Esophagus (tissue), 2 donors: ENCODE results near the gene SLIT1. TPM values are rescaled to one million over a fixed set of nuclear protein-coding genes. Genes with fewer than 3 reads are reported as not detected.
A peak's percentile ranks its signal among the peaks of the same experiment; 100 is the strongest.

Experiments
- H3K27ac ChIP-seq, 2 donors: one replicate each; pipeline ENCODE4 v1.5.1; 2013; ENCODE audit warnings: low read depth in 2 of 2, mild to moderate bottlenecking in 2 of 2, inconsistent platforms in 1 of 2, low read length in 1 of 2, moderate library complexity in 1 of 2
- H3K27me3 ChIP-seq, 2 donors: one replicate each; pipeline ENCODE4 v1.6.1; 2013; ENCODE audit warnings: low read length in 2 of 2, control low read depth in 1 of 2, mild to moderate bottlenecking in 1 of 2; ENCODE audit not compliant: insufficient read depth in 2 of 2, control insufficient read depth in 1 of 2
- H3K36me3 ChIP-seq, 2 donors: one replicate each; pipeline ENCODE4 v1.6.1; 2013; ENCODE audit warnings: low read length in 1 of 2; ENCODE audit not compliant: control insufficient read depth in 2 of 2, insufficient read depth in 2 of 2
- H3K4me1 ChIP-seq, 2 donors: one replicate each; pipeline ENCODE4 v1.6.1; 2013; ENCODE audit warnings: low read length in 1 of 2; ENCODE audit not compliant: control insufficient read depth in 2 of 2, insufficient read depth in 2 of 2
- H3K4me3 ChIP-seq, 2 donors: one replicate each; pipeline ENCODE4 v1.5.1; 2013; ENCODE audit warnings: low read length in 2 of 2, mild to moderate bottlenecking in 2 of 2, low read depth in 1 of 2, moderate library complexity in 1 of 2
- H3K9me3 ChIP-seq, 2 donors: one replicate each; pipeline ENCODE4 v1.6.1; 2013; ENCODE audit warnings: mild to moderate bottlenecking in 2 of 2, low read depth in 1 of 2, low read length in 1 of 2, moderate library complexity in 1 of 2; ENCODE audit not compliant: control insufficient read depth in 2 of 2, insufficient read depth in 1 of 2
- whole genome bisulfite sequencing, 2 donors: extraction: QIAGEN DNeasy Blood & Tissue Kit; methylation state at CpG; one replicate each; pipeline ENCODE4 v1.1.7; 2013; 5-methylcytosine and 5-hydroxymethylcytosine counted together
- polyA plus RNA-seq, 2 donors: library from polyadenylated mRNA; stranded (reverse); fragments of 200-250 nt; gene quantifications; one replicate each; pipeline ENCODE4 v1.2.3, GENCODE V29; 2013
- donor health status: healthy with polysubstance abuse.
- donor health status: Bipolar disorder and iron deficiency.

The SLIT1 gene
- polyA plus RNA-seq, 2 donors: 0.02 TPM

DNA sequence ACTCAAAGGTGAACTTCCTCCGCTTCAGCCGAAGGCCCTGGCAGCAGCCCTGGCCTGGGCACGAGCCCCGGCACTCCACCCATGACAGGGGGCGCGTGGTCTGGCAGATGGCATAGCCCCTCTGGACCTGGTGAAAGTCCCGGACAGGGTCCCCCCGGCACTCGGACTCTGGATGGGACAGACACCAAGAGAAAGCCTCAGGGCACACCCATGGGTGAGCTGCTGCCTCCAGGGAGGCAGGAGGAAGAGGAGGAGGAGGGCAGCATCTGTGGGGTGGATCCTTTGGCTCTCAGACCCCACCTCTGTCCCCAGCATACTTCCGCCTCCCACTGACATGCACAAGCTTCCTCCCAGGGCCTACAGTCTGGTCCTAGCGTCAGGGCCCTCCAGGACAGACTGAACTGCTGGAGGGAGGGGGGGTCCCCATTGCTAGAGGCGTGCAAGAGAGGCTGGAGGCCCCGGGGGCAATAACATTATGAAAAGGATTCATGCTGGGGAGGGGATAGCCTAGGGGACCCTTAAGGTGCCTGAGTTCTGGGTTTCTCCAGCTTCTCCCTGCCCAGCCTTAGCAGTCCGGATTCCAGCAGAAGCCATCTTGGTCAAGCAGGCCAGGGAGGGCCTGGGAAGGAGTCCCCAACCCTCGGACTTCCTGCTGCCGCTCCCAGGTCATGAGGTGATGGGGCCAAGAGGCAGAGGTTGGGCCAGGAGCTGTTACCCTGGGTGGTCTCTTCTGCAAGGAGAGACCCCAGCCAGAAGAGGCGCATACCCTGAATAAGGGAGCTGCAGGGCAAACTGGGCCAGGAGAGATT, 184.4 kb downstream of the SLIT1 start:
- H3K36me3 ChIP-seq: no peaks in the 10 kb centered on the region
- no peaks in the 10 kb centered on the region for H3K27me3 ChIP-seq
- 85 to 91% methylated on average over 17 of the region's 17 CpGs for WGBS, 2 donors
- H3K27ac ChIP-seq: no peak overlapping the region
- no peak overlapping the region for H3K4me3 ChIP-seq
- H3K9me3 ChIP-seq: peaks cover 0 to 7% of the 10 kb centered on the region in 2 donors
- no peaks in the 10 kb centered on the region for H3K4me1 ChIP-seq

DNA sequence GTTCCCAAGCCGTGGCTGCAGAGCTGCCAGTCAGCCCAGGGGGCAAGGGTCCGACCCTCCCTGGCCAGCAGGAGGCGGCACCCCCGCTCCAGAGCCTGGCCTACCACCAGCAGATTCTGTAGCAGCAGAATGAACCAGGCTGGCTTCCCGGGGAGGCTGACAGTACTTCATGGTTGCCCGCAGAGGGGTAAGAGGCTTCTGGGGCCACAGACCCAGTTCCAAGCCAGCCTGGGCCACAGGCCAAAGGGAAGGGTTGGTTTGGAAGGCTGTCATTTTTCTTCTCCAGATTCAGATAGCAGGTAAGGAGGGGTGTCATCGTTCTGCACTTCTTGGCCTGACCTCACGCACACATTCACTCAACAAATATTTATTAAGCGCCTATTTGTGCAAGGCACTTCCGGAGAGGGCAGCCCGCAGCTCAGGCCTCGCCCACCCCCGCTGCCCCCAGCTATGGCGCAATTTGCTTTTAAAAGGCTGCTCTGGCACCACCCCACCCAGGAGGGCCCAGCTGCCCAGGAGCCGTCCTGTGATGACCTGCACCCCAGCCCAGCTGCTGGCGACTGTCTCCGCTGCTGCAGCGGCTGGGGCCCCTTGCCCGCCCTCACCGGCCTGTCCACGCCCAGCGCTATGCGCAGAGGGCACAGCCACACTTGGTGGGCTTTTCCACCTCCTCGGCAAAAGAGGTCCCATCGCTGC, 185.1 kb downstream of the SLIT1 start:
- H3K9me3 ChIP-seq: peaks cover 0 to 5% of the 10 kb centered on the region in 2 donors
- H3K36me3 ChIP-seq: no peaks in the 10 kb centered on the region
- H3K4me3 ChIP-seq: no peak overlapping the region
- no peak overlapping the region for H3K27ac ChIP-seq
- WGBS, 2 donors: 75 to 83% methylated on average over 25 of the region's 25 CpGs
- H3K4me1 ChIP-seq: no peaks in the 10 kb centered on the region
- H3K27me3 ChIP-seq: no peaks in the 10 kb centered on the region

DNA sequence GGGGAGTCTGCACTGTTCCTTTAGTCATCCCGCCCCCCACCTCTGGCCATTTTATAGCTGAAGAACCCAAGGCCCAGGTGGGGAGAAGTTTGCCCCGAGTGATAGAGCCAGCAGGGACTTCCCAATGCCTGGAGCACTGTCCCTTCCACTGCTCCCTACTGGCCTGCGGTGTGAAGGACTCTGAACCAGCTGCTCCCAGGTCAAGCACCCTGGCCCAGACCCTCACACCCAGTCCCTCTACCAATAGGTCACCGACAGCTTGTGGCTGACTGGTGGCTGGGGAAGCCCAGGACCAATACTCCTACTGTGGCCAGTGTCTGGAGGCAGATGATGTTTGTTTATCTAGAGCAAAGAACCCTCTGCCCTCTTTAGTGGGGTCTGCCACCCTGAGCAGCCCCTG, 185.8 kb downstream of the SLIT1 start:
- Histone ChIP-seq H3K27me3 (no peaks in the 10 kb centered on the region), H3K36me3 (no peaks in the 10 kb centered on the region), H3K4me3 (no peak overlapping the region), H3K27ac (no peak overlapping the region), H3K9me3 (peaks cover 0 to 3% of the 10 kb centered on the region in 2 donors), H3K4me1 (no peaks in the 10 kb centered on the region)
- WGBS, 2 donors: 87 to 89% methylated on average over 4 of the region's 4 CpGs

DNA sequence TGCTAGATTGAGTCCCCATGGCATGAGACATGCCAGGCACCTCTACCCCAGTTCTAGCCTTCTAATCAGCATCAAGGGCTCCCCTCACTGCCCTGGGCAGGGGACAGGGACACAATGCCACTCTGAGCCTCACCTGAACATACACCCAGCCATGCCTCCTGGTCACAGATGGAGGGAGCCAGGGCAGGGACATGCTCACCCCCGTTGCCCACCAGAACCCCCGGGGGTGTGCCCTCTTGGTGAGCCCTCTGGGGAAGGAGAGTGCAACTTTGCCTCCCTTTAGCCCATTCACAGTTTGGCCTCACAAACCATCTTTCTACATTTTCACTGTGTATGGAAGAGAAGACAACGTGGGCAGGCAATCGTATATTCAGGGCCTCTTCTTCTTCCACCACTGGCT, 186.4 kb downstream of the SLIT1 start:
- Histone ChIP-seq H3K27me3 (no peaks in the 10 kb centered on the region), H3K9me3 (peaks cover 0 to under 1% of the 10 kb centered on the region in 2 donors), H3K4me1 (no peaks in the 10 kb centered on the region), H3K27ac (no peak overlapping the region), H3K36me3 (no peaks in the 10 kb centered on the region), H3K4me3 (no peak overlapping the region)
- WGBS, 2 donors: 92 to 95% methylated on average over 4 of the region's 4 CpGs

DNA sequence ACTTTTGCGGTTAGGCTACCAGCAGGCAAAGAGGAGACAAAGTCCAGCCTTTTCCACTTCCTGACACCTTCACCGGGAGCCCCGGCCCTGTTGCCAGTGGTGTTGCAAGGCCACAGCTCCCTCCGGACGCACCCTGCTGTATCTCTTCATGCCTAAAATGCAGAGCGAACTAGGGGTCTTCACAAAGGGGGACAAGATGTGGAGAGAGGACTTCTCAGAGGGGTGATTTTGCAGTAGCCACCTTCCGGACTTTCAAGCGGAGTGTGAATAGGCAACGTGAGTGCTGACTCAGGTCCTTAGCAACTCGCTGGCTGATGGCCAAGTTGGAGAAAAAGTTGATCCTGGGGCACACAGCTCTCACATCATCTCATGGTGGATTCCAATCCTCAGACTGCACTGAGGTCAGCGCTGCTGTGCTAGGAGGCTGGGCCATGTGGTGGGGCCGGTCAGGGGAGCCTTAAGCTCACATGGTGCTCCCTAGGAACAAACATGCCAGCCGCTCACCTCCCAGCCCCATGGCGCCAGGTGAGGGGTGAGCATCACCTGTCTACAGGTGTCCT, 187.3 kb downstream of the SLIT1 start:
- Histone ChIP-seq H3K36me3 (no peaks in the 10 kb centered on the region), H3K27ac (no peak overlapping the region), H3K9me3 (no peaks in the 10 kb centered on the region), H3K4me3 (no peak overlapping the region), H3K27me3 (no peaks in the 10 kb centered on the region), H3K4me1 (no peaks in the 10 kb centered on the region)
- WGBS, 2 donors: 79 to 81% methylated on average over 14 of the region's 14 CpGs

DNA sequence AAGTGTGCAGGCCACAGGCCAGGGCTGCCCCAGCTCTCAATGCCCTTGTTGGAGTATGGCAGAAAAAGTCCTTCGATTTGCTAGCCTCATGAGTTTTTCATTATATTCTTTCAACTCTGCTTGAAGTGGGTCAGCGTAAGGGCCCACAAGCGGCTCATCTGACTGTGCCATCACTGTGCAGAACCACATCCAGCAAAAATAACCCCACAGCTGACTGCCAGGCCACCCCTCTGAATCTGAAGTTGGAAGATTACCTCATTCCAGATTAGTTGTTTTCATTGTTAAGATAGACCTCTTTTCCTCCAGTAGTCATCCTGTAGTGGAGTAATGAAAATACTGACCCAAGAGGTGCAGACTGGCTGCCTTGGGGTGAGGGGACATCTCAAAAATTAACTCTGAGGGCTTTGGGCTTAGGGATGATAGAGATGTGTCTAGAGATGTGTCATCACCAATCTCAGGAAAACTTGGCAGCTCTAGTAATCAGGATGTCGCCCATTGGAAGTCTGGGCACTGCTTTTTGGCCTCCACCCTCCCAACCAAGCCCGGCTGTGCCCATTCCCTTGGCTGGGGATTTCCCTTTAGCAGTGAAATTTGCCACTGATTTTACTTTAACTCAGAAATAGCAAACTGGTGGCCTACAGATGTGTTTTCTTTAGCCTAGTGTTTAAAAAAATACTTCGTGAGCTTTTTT, 189.3 kb downstream of the SLIT1 start:
- Histone ChIP-seq H3K4me1 (peaks cover 0 to 3% of the 10 kb centered on the region in 2 donors), H3K27me3 (no peaks in the 10 kb centered on the region), H3K36me3 (no peaks in the 10 kb centered on the region), H3K9me3 (no peaks in the 10 kb centered on the region), H3K4me3 (no peak overlapping the region), H3K27ac (no peak overlapping the region)
- 83 to 89% methylated on average over 6 of the region's 6 CpGs for WGBS, 2 donors

DNA sequence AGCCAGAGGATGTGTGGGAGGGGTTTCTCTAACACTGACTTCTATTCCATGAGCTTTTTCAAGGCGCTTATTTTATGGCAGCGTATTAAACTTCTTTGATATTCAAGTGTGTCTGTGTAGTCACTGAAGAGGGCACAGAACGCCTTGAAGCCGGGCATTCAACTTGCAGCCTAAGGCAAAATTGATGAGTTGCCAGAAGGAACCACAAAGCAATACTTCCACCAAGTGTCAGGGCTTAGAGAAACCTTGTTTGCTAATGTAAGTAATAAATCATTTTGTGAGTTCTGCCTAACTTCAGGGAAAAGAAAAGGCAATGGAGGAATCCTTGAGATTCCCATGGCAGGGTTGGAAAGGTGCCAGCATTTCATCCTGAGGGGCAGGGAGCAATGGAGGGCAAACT, 189.9 kb downstream of the SLIT1 start:
- 62 to 63% methylated on average over 4 of the region's 4 CpGs for WGBS, 2 donors
- peaks cover 0 to 3% of the 10 kb centered on the region in 2 donors for H3K4me1 ChIP-seq
- no peaks in the 10 kb centered on the region for H3K27me3 ChIP-seq
- no peaks in the 10 kb centered on the region for H3K9me3 ChIP-seq
- no peaks in the 10 kb centered on the region for H3K36me3 ChIP-seq
- H3K4me3 ChIP-seq: no peak overlapping the region
- no peak overlapping the region for H3K27ac ChIP-seq

DNA sequence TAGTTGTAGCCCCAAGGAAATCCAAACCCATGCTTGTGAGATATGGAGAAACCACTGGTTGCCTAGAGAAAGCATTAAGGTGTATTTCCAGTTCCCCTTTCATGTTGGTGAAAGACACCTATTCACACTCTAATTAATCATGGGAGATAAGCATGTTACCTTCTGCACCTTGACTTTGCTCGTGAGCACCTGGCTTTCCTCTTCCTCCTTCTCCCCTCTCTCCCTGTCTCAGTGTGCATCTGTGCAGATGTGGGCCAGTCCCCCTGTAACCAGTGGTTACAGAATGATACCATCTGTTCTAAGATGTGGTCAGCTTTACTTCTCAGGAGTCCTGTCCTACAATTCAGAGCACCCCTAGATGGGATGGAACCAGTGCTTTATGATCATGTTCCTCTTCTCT, 193.0 kb downstream of the SLIT1 start:
- peaks cover 0 to 3% of the 10 kb centered on the region in 2 donors for H3K4me1 ChIP-seq
- WGBS, 2 donors: 75 to 85% methylated on average over 1 of the region's 1 CpG
- H3K4me3 ChIP-seq: no peak overlapping the region

DNA sequence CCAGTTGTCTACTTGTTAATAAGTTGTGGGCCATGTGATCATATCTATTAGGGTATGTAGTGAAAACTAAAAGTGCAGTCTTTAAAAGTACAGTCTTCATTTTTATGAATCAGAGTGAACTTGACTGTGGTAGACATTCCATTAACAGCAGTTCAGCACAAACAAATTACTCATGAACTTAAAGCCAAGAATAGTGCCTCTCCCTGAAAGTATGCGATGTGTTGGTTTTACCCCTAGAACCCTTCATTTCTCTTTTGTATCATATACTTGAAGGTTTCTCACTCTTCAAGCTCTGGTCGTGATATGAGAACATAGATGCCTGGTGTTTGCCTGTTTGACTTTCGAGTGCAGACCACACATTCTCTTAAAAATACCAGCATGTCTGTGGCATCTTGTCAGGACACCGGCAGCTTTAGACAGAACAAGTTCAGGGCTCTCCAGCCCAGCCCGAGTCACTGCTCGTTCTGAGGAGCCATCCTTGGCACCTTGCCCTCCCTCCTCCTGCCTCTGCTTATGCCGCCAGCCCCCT, 194.4 kb downstream of the SLIT1 start:
- Histone ChIP-seq H3K27me3 (no peaks in the 10 kb centered on the region), H3K4me1 (peaks cover 0 to 3% of the 10 kb centered on the region in 2 donors), H3K27ac (peak overlapping the region in 1 of 2 donors; percentile 44), H3K9me3 (no peaks in the 10 kb centered on the region), H3K36me3 (no peaks in the 10 kb centered on the region), H3K4me3 (no peak overlapping the region)
- 49 to 53% methylated on average over 7 of the region's 7 CpGs for WGBS, 2 donors

More for the DNA sequence above, 193.0 kb downstream of the SLIT1 start:
- no peak overlapping the region for H3K27ac ChIP-seq
- no peaks in the 10 kb centered on the region for H3K27me3 ChIP-seq
- no peaks in the 10 kb centered on the region for H3K9me3 ChIP-seq
- no peaks in the 10 kb centered on the region for H3K36me3 ChIP-seq
